MCF 10A (cell line): ENCODE measurements around the gene KRT6C. TPM values are rescaled to one million over a fixed set of nuclear protein-coding genes. Genes with fewer than 3 reads are reported as not detected.

Experiments
- Bru-seq: library from RNA; stranded (reverse); fragments of 400-500 nt; gene quantifications from one replicate; lab custom pipeline; 2021; lab: Mats Ljungman, UMichigan
- BruChase-seq, 2 experiments: library from RNA; stranded (reverse); fragments of 400-500 nt; gene quantifications; one replicate each; lab custom pipeline; 2021; lab: Mats Ljungman, UMichigan
- BruUV-seq: library from RNA; stranded (reverse); fragments of 400-500 nt; replicated peaks from 2 replicates; lab custom pipeline; 2021; lab: Mats Ljungman, UMichigan
- CTCF ChIA-PET: fragments of 300-600 bp; sonication (Branson Sonifier 250); formaldehyde crosslinking; extraction: SDS; loops from one replicate; lab custom pipeline; 2021; ENCODE audit warnings: antibody characterized with exemption, inconsistent platforms; lab: Yijun Ruan, JAX
- POLR2A ChIA-PET: fragments of 300-600, 350-650 bp; sonication (Branson Sonifier 250); formaldehyde crosslinking; extraction: SDS; loops from one replicate; lab custom pipeline; 2020; ENCODE audit warnings: antibody characterized with exemption, inconsistent platforms; lab: Yijun Ruan, JAX
- DNase-seq: peaks from one replicate; pipeline ENCODE4 v3.0.0-alpha.2; 2018; ENCODE audit not compliant: unreplicated experiment
- H3K27ac Mint-ChIP-seq: one replicate; pipeline ENCODE4 v1.8.0; 2022; ENCODE audit warnings: mild to moderate bottlenecking, low read depth, mixed read lengths; ENCODE audit not compliant: unreplicated experiment
- H3K27me3 Mint-ChIP-seq: one replicate; pipeline ENCODE4 v1.8.0; 2022; ENCODE audit warnings: mixed read lengths; ENCODE audit not compliant: insufficient read depth, unreplicated experiment
- H3K36me3 Mint-ChIP-seq: one replicate; pipeline ENCODE4 v1.8.0; 2022; ENCODE audit warnings: mild to moderate bottlenecking, moderate library complexity, mixed read lengths; ENCODE audit not compliant: insufficient read depth, unreplicated experiment
- H3K4me1 Mint-ChIP-seq: one replicate; pipeline ENCODE4 v1.8.0; 2022; ENCODE audit warnings: mixed read lengths; ENCODE audit not compliant: insufficient read depth, unreplicated experiment
- H3K4me3 Mint-ChIP-seq: one replicate; pipeline ENCODE4 v1.8.0; 2022; ENCODE audit warnings: mild to moderate bottlenecking, moderate library complexity, mixed read lengths; ENCODE audit not compliant: unreplicated experiment
- H3K9me3 Mint-ChIP-seq: one replicate; pipeline ENCODE4 v1.8.0; 2022; ENCODE audit warnings: mixed read lengths; ENCODE audit not compliant: unreplicated experiment
- intact Hi-C: fragments of 100-400 bp; cut with micrococcal nuclease; formaldehyde crosslinking; loops from 2 replicates; pipeline ENCODE4 v1.14.1; 2022
- long read RNA-seq: library from polyadenylated mRNA; stranded (forward); transcript quantifications from one replicate; pipeline ENCODE4 v2.0.0, GENCODE V29; 2022
- total RNA-seq: library from RNA; stranded (reverse); gene quantifications from 2 replicates; pipeline ENCODE4 v1.2.3, GENCODE V29; 2022
- TF ChIP-seq, protein P1 (sequence below): fragments of 200-600 bp; IDR thresholded peaks from one replicate; pipeline ENCODE4 v1.8.0; 2022; ENCODE audit warnings: antibody characterized with exemption, mild to moderate bottlenecking; ENCODE audit not compliant: unreplicated experiment

Gene KRT6C
- 0.19 and 0.44 TPM in 2 replicates for total RNA-seq
- percentile 18 among the genes with signal in this experiment for Bru-seq, nascent RNA
- percentile 30 among the genes with signal in this experiment for BruChase-seq, experiment 1, labeled RNA remaining after a 6-hour chase
- BruChase-seq, experiment 2, labeled RNA remaining after a 2-hour chase, result percentile 15 among the genes with signal in this experiment
- long read RNA-seq, result 0 reads

- DNase-seq, result peak; percentile 43
- H3K27ac Mint-ChIP-seq, result no peak within 1 kb of the TSS
- H3K27me3 Mint-ChIP-seq, result no peaks in the 10 kb centered on the region
- ChIA-PET CTCF (interaction anchor here (1.0 to 1.6 kb wide), 3 partner anchors 33 to 146 kb away, joined by 3 to 6 read pairs (median 3); no protein-coding TSS in a partner anchor), POLR2A (interaction anchor here (0.6 to 2.9 kb wide), 19 partner anchors 10 to 328 kb away, joined by 3 to 20 read pairs (median 4); partner anchors contain the start of genes KRT5, KRT6A and KRT6B)
- TF ChIP-seq, protein P1, sequence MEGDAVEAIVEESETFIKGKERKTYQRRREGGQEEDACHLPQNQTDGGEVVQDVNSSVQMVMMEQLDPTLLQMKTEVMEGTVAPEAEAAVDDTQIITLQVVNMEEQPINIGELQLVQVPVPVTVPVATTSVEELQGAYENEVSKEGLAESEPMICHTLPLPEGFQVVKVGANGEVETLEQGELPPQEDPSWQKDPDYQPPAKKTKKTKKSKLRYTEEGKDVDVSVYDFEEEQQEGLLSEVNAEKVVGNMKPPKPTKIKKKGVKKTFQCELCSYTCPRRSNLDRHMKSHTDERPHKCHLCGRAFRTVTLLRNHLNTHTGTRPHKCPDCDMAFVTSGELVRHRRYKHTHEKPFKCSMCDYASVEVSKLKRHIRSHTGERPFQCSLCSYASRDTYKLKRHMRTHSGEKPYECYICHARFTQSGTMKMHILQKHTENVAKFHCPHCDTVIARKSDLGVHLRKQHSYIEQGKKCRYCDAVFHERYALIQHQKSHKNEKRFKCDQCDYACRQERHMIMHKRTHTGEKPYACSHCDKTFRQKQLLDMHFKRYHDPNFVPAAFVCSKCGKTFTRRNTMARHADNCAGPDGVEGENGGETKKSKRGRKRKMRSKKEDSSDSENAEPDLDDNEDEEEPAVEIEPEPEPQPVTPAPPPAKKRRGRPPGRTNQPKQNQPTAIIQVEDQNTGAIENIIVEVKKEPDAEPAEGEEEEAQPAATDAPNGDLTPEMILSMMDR, result no peak
- H3K36me3 Mint-ChIP-seq, result no peaks in the 10 kb centered on the region
- intact Hi-C loops, result no loop called here
- no TSS peak for BruUV-seq
- H3K9me3 Mint-ChIP-seq, result no peaks in the 10 kb centered on the region
- H3K4me1 Mint-ChIP-seq, result no peaks in the 10 kb centered on the region
- H3K4me3 Mint-ChIP-seq, result no peak within 1 kb of the TSS
Measured at GRCh38 chr12:52473768-52474167, at the start of gene KRT6C. Gene KRT6C (minus strand): TSS chr12:52473805. CDS start chr12:52473737, 68 bp downstream.

DNA sequence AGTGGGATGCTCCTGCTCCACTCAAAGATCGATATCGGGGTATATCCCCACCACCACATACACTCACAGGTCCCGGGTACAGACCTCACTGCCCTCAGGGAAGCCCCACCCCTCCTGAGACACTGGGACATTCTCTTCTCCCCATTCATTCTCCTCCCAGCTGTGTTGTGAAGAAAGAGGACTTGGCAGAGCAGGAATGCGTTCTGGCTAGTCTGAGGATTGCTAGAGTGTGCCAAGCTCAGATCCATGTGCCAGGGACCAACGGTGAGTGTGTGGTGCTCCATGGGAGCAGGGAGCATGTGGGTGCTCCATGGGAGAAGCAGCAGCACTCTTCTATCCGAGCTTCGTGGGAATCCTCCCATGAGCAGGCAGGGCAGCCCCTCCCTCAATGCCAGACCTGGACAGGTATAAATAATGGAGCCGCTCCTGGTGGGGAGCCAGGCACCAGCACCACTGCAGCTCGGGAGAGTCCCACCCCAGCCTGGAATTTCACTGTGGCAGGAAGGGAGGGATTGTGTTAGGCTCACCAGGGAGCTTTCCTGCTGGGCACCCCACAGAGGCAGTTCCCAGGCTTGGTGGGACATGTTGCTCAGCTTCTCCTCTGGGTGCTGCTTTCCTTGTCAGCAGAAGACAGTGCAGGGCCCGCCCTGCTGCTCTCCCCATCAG lies 48.9 kb upstream of the KRT6C start:
- peak; percentile 98 for DNase-seq
- intact Hi-C loops, result loop anchor here (1.0 to 5.0 kb wide), 4 partner anchors 28 to 365 kb away; no protein-coding TSS in a partner anchor
- Mint-ChIP-seq H3K9me3 (no peaks in the 10 kb centered on the region), H3K36me3 (peaks cover 31% of the 10 kb centered on the region), H3K4me1 (peaks cover 44% of the 10 kb centered on the region), H3K27me3 (no peaks in the 10 kb centered on the region), H3K4me3 (peak overlapping the region; percentile 80), H3K27ac (peak overlapping the region; percentile 96)
- TF ChIP-seq, protein P1, result no peak
- ChIA-PET CTCF (interaction anchor here (0.5 to 7.3 kb wide), 16 partner anchors 15 to 383 kb away, joined by 3 to 90 read pairs (median 4); partner anchors contain the start of genes KRT6A and KRT72), POLR2A (interaction anchor here (0.7 to 27.6 kb wide), 16 partner anchors 9 to 428 kb away, joined by 3 to 1235 read pairs (median 6); partner anchors contain the start of genes KRT6A, KRT6B and KRT6C)
- no TSS peak for BruUV-seq

GRCh38 chr12:52521568-52522266 lies 48.1 kb upstream of the KRT6C start:
- peak overlapping the region; percentile 96 for H3K27ac Mint-ChIP-seq
- no peaks in the 10 kb centered on the region for H3K9me3 Mint-ChIP-seq
- ChIA-PET CTCF (interaction anchor here (0.6 to 7.3 kb wide), 21 partner anchors 10 to 435 kb away, joined by 3 to 90 read pairs (median 5); partner anchors contain the start of gene KRT6A), POLR2A (interaction anchor here (0.6 to 27.6 kb wide), 27 partner anchors 9 to 441 kb away, joined by 3 to 1235 read pairs (median 4); partner anchors contain the start of gene KRT6A)
- peak overlapping the region; percentile 80 for H3K4me3 Mint-ChIP-seq
- H3K4me1 Mint-ChIP-seq, result peaks cover 44% of the 10 kb centered on the region
- peaks cover 38% of the 10 kb centered on the region for H3K36me3 Mint-ChIP-seq
- TF ChIP-seq, protein P1, result no peak
- intact Hi-C loops, result loop anchor here (1.0 to 5.0 kb wide), 5 partner anchors 27 to 364 kb away; no protein-coding TSS in a partner anchor
- no peaks in the 10 kb centered on the region for H3K27me3 Mint-ChIP-seq
- no TSS peak for BruUV-seq
- DNase-seq, result peak; percentile 91
